ENCODE measurements around the gene CEMIP.

- TF ChIP-seq CTCF (IDR thresholded peaks at IDR 0.05) (0 out of 2 replicates have a peak, but pooled peaks have one; percentile 3), ZFX (IDR thresholded peaks at IDR 0.05; ENCODE audit: borderline replicate concordance) (no peak)
These were observed 77.7 kb downstream of the CEMIP start for GRCh38 chr15:80856809-80857377.
